ENCODE measurements around the gene LRRC39.

GRCh38 chr1:100164216-100164615 is 13.8 kb downstream of the LRRC39 start:
- TF ChIP-seq CTCF (IDR thresholded peaks at IDR 0.05), result no peak
- TF ChIP-seq POLR2A (IDR thresholded peaks at IDR 0.05), result no peak
